Measurements from ENCODE around the gene XRRA1.

XRRA1 gene

DNA sequence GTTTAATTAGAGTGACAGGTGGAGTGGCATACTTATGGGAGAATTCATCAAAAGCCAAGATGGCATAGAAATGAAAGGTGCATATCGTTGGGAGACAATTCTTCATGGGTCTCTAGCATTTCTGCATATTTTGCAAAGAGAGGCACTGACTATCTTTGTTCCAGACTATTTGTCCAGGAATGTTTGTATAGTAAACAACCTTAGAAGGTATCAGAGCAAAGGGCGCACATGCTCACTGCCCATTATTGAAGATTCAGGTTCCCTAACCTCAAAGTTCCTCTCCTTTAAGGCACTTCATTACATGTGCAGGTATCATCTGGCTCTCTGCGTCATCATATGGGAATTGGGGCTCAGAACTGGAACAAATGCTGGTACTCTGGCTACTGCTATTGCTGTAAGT is 35.2 kb upstream of the XRRA1 start:
- TF ChIP-seq EZH2phosphoT487 (IDR thresholded peaks at IDR 0.05; ENCODE audit: borderline replicate concordance) = no peak
- TF ChIP-seq, protein P1, sequence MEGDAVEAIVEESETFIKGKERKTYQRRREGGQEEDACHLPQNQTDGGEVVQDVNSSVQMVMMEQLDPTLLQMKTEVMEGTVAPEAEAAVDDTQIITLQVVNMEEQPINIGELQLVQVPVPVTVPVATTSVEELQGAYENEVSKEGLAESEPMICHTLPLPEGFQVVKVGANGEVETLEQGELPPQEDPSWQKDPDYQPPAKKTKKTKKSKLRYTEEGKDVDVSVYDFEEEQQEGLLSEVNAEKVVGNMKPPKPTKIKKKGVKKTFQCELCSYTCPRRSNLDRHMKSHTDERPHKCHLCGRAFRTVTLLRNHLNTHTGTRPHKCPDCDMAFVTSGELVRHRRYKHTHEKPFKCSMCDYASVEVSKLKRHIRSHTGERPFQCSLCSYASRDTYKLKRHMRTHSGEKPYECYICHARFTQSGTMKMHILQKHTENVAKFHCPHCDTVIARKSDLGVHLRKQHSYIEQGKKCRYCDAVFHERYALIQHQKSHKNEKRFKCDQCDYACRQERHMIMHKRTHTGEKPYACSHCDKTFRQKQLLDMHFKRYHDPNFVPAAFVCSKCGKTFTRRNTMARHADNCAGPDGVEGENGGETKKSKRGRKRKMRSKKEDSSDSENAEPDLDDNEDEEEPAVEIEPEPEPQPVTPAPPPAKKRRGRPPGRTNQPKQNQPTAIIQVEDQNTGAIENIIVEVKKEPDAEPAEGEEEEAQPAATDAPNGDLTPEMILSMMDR (conservative IDR thresholded peaks at IDR 0.05; ENCODE audit: low read length) = no peak
- Histone ChIP-seq H2AFZ (ENCODE audit: low read length) (no peak overlapping the region), H3F3A (ENCODE audit: low read depth) (0 out of 2 replicates have a peak, but pooled peaks cover 5% of the 10 kb centered on the region), H3K9me2 (replicated peaks; ENCODE audit: low read depth, low read length) (no peaks in the 10 kb centered on the region), H3K27me3 (ENCODE audit: insufficient read depth, low read length, poor library complexity, severe bottlenecking) (no peaks in the 10 kb centered on the region), H3K9me3 (ENCODE audit: insufficient read depth, low read depth, low read length) (no peaks in the 10 kb centered on the region), H3K79me2 (ENCODE audit: insufficient read depth, low read length) (peaks cover 4% of the 10 kb centered on the region), H4K20me1 (ENCODE audit: insufficient read depth, low read length, poor library complexity, severe bottlenecking) (no peaks in the 10 kb centered on the region), H3K4me1 (ENCODE audit: insufficient read depth, low read length, poor library complexity, severe bottlenecking) (peaks cover 8% of the 10 kb centered on the region), H3K9ac (ENCODE audit: low read depth, low read length, poor library complexity, severe bottlenecking) (no peak overlapping the region), H3K36me3 (ENCODE audit: insufficient read depth, low read length) (peaks cover 13% of the 10 kb centered on the region; the same call in 1 of the 2 replicates), H3K4me2 (ENCODE audit: low read depth, low read length, poor library complexity, severe bottlenecking) (no peak overlapping the region), H3K4me3 (ENCODE audit: low read length, poor library complexity, severe bottlenecking) (no peak overlapping the region)

DNA sequence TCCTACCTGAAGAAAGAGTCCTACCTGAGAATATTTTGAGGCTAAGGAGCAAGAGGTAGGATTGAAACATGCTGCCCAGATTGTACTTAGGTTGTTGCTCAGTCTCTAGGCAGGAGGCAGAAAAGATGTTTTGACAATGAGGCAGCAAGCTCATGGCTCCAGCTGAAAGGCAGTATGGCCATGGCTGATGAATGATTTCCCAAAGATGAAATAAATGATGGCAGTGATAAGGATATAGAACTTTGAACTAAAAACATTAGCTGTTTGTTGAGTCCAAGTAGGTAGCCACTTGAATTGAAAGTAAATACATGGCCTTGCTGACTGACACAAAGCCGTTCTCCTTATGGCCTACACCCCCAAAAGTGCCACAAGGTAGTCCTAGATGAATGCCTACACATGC is 33.0 kb upstream of the XRRA1 start:
- H3K36me3 ChIP-seq (ENCODE audit: insufficient read depth, low read length) = peaks cover 28% of the 10 kb centered on the region
- H3K4me2 ChIP-seq (ENCODE audit: low read depth, low read length, poor library complexity, severe bottlenecking) = no peak overlapping the region
- no peaks in the 10 kb centered on the region for H3K9me3 ChIP-seq (ENCODE audit: insufficient read depth, low read depth, low read length)
- H3K79me2 ChIP-seq (ENCODE audit: insufficient read depth, low read length) = no peaks in the 10 kb centered on the region
- H2AFZ ChIP-seq (ENCODE audit: low read length) = no peak overlapping the region
- no peak for TF ChIP-seq EZH2phosphoT487 (IDR thresholded peaks at IDR 0.05; ENCODE audit: borderline replicate concordance)
- TF ChIP-seq, protein P1 (conservative IDR thresholded peaks at IDR 0.05; ENCODE audit: low read length) = no peak
- H3K4me1 ChIP-seq (ENCODE audit: insufficient read depth, low read length, poor library complexity, severe bottlenecking) = no peaks in the 10 kb centered on the region
- no peaks in the 10 kb centered on the region for H3K9me2 ChIP-seq (replicated peaks; ENCODE audit: low read depth, low read length)
- no peaks in the 10 kb centered on the region for H3F3A ChIP-seq (ENCODE audit: low read depth)
- H4K20me1 ChIP-seq (ENCODE audit: insufficient read depth, low read length, poor library complexity, severe bottlenecking) = no peaks in the 10 kb centered on the region
- H3K4me3 ChIP-seq (ENCODE audit: low read length, poor library complexity, severe bottlenecking) = no peak overlapping the region
- no peaks in the 10 kb centered on the region for H3K27me3 ChIP-seq (ENCODE audit: insufficient read depth, low read length, poor library complexity, severe bottlenecking)
- no peak overlapping the region for H3K9ac ChIP-seq (ENCODE audit: low read depth, low read length, poor library complexity, severe bottlenecking)

DNA sequence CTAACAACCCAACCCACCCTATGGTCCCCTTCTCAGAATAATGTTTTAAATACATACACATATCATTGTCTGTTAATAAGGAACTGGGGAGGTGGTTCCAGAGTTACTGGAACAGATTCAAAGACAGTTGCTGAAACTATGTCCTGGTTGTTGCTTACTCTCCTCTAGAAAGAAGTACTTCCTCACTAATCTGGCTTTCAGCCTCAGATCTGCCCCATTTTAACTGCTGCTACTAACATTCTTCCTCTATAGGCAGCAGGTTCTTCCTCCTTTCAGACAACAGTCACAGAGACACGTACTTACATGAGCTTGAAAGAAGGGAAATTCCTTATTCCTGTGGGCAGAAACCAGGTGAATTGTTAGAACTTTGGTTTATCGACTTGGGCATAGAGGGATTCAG is 31.7 kb upstream of the XRRA1 start:
- no peak overlapping the region for H3K4me3 ChIP-seq (ENCODE audit: low read length, poor library complexity, severe bottlenecking)
- no peaks in the 10 kb centered on the region for H4K20me1 ChIP-seq (ENCODE audit: insufficient read depth, low read length, poor library complexity, severe bottlenecking)
- no peaks in the 10 kb centered on the region for H3K9me3 ChIP-seq (ENCODE audit: insufficient read depth, low read depth, low read length)
- H3K4me2 ChIP-seq (ENCODE audit: low read depth, low read length, poor library complexity, severe bottlenecking) = no peak overlapping the region
- no peaks in the 10 kb centered on the region for H3K4me1 ChIP-seq (ENCODE audit: insufficient read depth, low read length, poor library complexity, severe bottlenecking)
- no peaks in the 10 kb centered on the region for H3F3A ChIP-seq (ENCODE audit: low read depth)
- H3K79me2 ChIP-seq (ENCODE audit: insufficient read depth, low read length) = no peaks in the 10 kb centered on the region
- peaks cover 39% of the 10 kb centered on the region for H3K36me3 ChIP-seq (ENCODE audit: insufficient read depth, low read length)
- H3K27me3 ChIP-seq (ENCODE audit: insufficient read depth, low read length, poor library complexity, severe bottlenecking) = no peaks in the 10 kb centered on the region
- no peaks in the 10 kb centered on the region for H3K9me2 ChIP-seq (replicated peaks; ENCODE audit: low read depth, low read length)
- no peak overlapping the region for H3K9ac ChIP-seq (ENCODE audit: low read depth, low read length, poor library complexity, severe bottlenecking)
- no peak for TF ChIP-seq EZH2phosphoT487 (IDR thresholded peaks at IDR 0.05; ENCODE audit: borderline replicate concordance)
- TF ChIP-seq, protein P1 (conservative IDR thresholded peaks at IDR 0.05; ENCODE audit: low read length) = no peak
- H2AFZ ChIP-seq (ENCODE audit: low read length) = no peak overlapping the region
